ENCODE results near the gene AWAT1.
"Not testable (repeated sequence)": the region's sequence is repeated elsewhere in the genome, so short reads cannot be mapped to it uniquely, and the experiment has no call there.

The AWAT1 gene

GRCh38 chrX:70234355-70234754 lies at the start of gene AWAT1:
Gene AWAT1, plus strand, starts transcription at chrX:70234655. Its CDS starts 41 bp downstream, at chrX:70234696.
- DNase-seq (ENCODE audit: low read depth, low spot score), result no peak

- DNase-seq (ENCODE audit: low read depth, low spot score), result no peak
These were observed 44.2 kb upstream of the AWAT1 start for GRCh38 chrX:70190225-70190624.

- peak; percentile 7 for DNase-seq (ENCODE audit: low read depth, low spot score)
These were observed 37.3 kb upstream of the AWAT1 start for GRCh38 chrX:70196961-70197720.

GRCh38 chrX:70201732-70202131 lies 32.7 kb upstream of the AWAT1 start:
- DNase-seq (ENCODE audit: low read depth, low spot score), result no peak

GRCh38 chrX:70208479-70208878 lies 26.0 kb upstream of the AWAT1 start:
- DNase-seq (ENCODE audit: low read depth, low spot score), result no peak

GRCh38 chrX:70209570-70209969 lies 24.9 kb upstream of the AWAT1 start:
- not testable (repeated sequence) for DNase-seq (ENCODE audit: low read depth, low spot score)

GRCh38 chrX:70219938-70220764 lies 14.3 kb upstream of the AWAT1 start:
- DNase-seq (ENCODE audit: low read depth, low spot score), result no peak

GRCh38 chrX:70226048-70226447 lies 8.4 kb upstream of the AWAT1 start:
- DNase-seq (ENCODE audit: low read depth, low spot score), result no peak

- no peak for DNase-seq (ENCODE audit: low read depth, low spot score)
These were observed 7.8 kb upstream of the AWAT1 start for GRCh38 chrX:70226687-70227086.

- no peak for DNase-seq (ENCODE audit: low read depth, low spot score)
These were observed 2.8 kb upstream of the AWAT1 start for GRCh38 chrX:70231666-70232065.

GRCh38 chrX:70240751-70241150 lies 6.3 kb downstream of the AWAT1 start:
- no peak for DNase-seq (ENCODE audit: low read depth, low spot score)

- no peak for DNase-seq (ENCODE audit: low read depth, low spot score)
These were observed 7.0 kb downstream of the AWAT1 start for GRCh38 chrX:70241501-70241900.

- DNase-seq (ENCODE audit: low read depth, low spot score), result not testable (repeated sequence)
These were observed 9.1 kb downstream of the AWAT1 start for GRCh38 chrX:70243601-70244000.

- no peak for DNase-seq (ENCODE audit: low read depth, low spot score)
These were observed 10.4 kb downstream of the AWAT1 start for GRCh38 chrX:70244881-70245280.

- no peak for DNase-seq (ENCODE audit: low read depth, low spot score)
These were observed 12.8 kb downstream of the AWAT1 start for GRCh38 chrX:70247252-70247651.

- no peak for DNase-seq (ENCODE audit: low read depth, low spot score)
These were observed 18.0 kb downstream of the AWAT1 start for GRCh38 chrX:70252491-70252890.

- no peak for DNase-seq (ENCODE audit: low read depth, low spot score)
These were observed 19.1 kb downstream of the AWAT1 start for GRCh38 chrX:70253377-70254062.

- DNase-seq (ENCODE audit: low read depth, low spot score), result no peak
These were observed 19.6 kb downstream of the AWAT1 start for GRCh38 chrX:70254063-70254400.

GRCh38 chrX:70254909-70255308 lies 20.5 kb downstream of the AWAT1 start:
- DNase-seq (ENCODE audit: low read depth, low spot score), result no peak

GRCh38 chrX:70255452-70255851 lies 21.0 kb downstream of the AWAT1 start:
- no peak for DNase-seq (ENCODE audit: low read depth, low spot score)

- no peak for DNase-seq (ENCODE audit: low read depth, low spot score)
These were observed 23.2 kb downstream of the AWAT1 start for GRCh38 chrX:70257423-70258288.
